PC-9 (cell line): ENCODE results near the gene CHSY1.

Experiments used
- CTCF ChIP-seq: fragments of 200-600 bp; sonication (generic); conservative IDR thresholded peaks from 2 replicates; pipeline ENCODE4 v1.6.1; 2017; ENCODE audit warnings: mixed run types, antibody characterized with exemption, mild to moderate bottlenecking, moderate library complexity
- EZH2 ChIP-seq: fragments of 200-600 bp; sonication (generic); IDR thresholded peaks from 2 replicates; pipeline ENCODE4 v1.8.0; 2017; ENCODE audit warnings: antibody characterized with exemption, low read depth

- TF ChIP-seq CTCF (no peak), EZH2 (no peak)
Observed at GRCh38 chr15:101266034-101266433, 14.2 kb upstream of the CHSY1 start.
